Gastrocnemius medialis (tissue), 4 donors: ENCODE results near the gene SRCAP.

Experiments used
- POLR2A ChIP-seq, 2 donors: fragments of 450-650 bp; IDR thresholded peaks; one replicate each; pipeline ENCODE4 v1.6.1; 2017; ENCODE audit warnings: antibody characterized with exemption in 2 of 2, mild to moderate bottlenecking in 2 of 2, moderate library complexity in 2 of 2
- TF ChIP-seq, protein P1 (sequence below), 5 experiments: fragments of 450-650 bp in 3 of 5; fragments of 200-600 bp in 2 of 5; sonication (generic) in 2 of 5; IDR thresholded peaks in 4 of 5; conservative IDR thresholded peaks in 1 of 5; 1 replicate in 4 of 5; 2 replicates in 1 of 5; pipeline ENCODE4 v1.5.1; 2016 to 2019; ENCODE audit warnings: antibody characterized with exemption in 5 of 5, mild to moderate bottlenecking in 3 of 5, moderate library complexity in 3 of 5

DNA sequence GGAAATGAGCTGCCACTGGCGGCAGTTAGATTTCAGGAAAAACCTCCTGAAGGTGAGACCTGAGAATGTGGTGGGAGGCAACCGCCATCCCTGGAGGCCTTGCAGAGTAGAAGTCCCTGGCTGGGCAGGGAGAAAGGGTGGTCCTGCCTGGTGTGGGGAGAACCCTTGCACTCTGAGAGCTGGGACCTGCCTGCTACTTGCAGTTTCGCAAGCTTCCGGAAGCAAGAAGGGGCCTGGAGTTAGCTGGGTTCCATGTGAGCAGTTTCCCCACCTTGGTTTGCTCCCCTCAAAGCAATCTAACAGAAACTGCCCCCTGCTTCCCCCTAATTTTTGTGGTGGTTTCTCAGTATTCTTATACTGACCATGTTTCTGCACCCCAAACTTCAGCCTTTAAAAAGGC lies 81.6 kb downstream of the SRCAP start:
- TF ChIP-seq, protein P1, sequence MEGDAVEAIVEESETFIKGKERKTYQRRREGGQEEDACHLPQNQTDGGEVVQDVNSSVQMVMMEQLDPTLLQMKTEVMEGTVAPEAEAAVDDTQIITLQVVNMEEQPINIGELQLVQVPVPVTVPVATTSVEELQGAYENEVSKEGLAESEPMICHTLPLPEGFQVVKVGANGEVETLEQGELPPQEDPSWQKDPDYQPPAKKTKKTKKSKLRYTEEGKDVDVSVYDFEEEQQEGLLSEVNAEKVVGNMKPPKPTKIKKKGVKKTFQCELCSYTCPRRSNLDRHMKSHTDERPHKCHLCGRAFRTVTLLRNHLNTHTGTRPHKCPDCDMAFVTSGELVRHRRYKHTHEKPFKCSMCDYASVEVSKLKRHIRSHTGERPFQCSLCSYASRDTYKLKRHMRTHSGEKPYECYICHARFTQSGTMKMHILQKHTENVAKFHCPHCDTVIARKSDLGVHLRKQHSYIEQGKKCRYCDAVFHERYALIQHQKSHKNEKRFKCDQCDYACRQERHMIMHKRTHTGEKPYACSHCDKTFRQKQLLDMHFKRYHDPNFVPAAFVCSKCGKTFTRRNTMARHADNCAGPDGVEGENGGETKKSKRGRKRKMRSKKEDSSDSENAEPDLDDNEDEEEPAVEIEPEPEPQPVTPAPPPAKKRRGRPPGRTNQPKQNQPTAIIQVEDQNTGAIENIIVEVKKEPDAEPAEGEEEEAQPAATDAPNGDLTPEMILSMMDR (IDR thresholded peaks at IDR 0.05 in 4 of 5, conservative IDR thresholded peaks at IDR 0.05 in 1 of 5), result no peak
- no peak for TF ChIP-seq POLR2A (IDR thresholded peaks at IDR 0.05)
